Stimulated activated CD4-positive, alpha-beta T cell treated with anti-CD3 and anti-CD28 coated beads, Interleukin-1b, Interleukin-23, amount 100 ng/mL, for 48 hours (primary cell): ENCODE measurements around the gene KIFAP3.
"Not testable (repeated sequence)": the region's sequence is repeated elsewhere in the genome, so short reads cannot be mapped to it uniquely, and the experiment has no call there.

ENCODE experiments used
- DNase-seq: peaks from one replicate; pipeline ENCODE4 v3.0.0-alpha.2; 2020

KIFAP3 gene

DNA sequence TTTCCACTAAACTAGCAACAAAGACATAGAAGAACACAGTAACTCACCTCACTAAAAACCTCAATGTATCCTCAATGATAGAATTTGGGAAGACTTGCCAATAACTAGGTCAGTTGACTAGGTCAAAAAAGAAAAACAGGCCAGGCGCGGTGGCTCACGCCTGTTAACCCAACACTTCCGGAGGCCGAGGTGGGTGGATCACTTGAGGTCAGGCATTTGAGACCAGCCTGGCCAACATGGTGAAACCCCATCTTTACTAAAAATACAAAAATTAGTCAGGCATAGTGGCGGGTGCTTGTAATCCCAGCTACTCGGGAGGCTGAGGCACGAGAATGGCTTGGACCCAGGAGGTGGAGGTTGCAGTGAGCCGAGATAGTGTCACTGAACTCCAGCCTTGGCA, 156.3 kb downstream of the KIFAP3 start:
- not testable (repeated sequence) for DNase-seq

- DNase-seq: no peak
These were observed 159.3 kb downstream of the KIFAP3 start for GRCh38 chr1:169915150-169915549.

DNA sequence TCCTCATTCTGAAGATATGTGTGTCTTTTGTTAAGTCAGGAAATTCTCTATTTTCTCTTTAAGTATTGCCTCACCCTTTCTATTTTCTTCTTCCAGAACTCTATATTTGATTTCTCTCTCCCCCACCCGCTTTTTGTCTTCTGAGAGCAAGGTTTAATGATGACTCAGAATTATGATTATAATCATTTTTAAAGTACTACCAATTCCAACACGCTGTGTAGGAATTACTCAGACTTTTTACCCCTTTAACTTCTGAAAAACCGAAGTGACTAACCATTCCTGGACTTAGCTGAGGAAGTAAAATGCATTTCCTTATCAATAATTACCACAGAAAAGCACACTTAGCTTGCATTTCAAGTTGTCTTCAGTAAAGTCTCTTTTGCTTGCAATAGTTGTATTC, 160.0 kb downstream of the KIFAP3 start:
- DNase-seq: no peak

DNA sequence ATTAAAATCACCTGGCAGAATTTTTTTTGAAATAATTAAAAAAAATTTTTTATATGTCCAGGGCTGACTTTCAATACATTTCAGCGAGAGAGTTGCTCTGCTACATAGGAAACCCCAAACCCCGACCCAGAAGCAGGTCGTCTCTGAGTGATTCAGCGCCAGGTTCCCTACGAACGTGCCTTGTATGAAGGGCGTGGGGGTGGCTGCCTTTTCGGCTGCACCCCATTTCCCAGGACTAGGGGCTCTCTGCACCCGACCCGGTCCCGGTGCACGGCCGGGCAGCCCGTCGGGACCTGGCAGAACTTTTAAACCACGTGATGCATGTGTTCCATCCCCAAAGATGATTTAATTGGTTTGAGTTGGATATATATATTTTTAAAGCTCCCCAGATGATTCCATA, 165.0 kb downstream of the KIFAP3 start:
- DNase-seq: no peak

DNA sequence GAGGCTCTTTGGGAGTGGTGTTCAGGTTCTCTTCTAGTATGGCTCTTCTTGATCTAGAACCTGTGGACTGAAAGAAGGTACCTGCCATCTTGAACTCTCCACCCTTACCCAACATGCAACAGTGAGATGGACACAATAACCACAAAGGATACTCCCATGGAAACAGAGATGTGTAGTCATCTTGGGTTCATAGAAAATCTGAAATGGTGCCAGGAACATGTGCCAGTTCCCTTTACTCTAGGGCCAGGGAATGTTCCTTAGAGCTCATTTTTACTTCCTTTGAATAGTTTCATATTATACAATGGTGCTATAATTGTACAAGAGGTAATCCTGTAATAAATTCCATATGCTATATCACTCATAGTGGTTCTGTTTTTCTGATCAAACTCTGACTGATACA, 167.6 kb downstream of the KIFAP3 start:
- DNase-seq: no peak

- no peak for DNase-seq
These were observed 169.7 kb downstream of the KIFAP3 start for GRCh38 chr1:169904834-169905233.

- no peak for DNase-seq
These were observed 171.7 kb downstream of the KIFAP3 start for GRCh38 chr1:169902751-169903150.

- no peak for DNase-seq
These were observed 173.4 kb downstream of the KIFAP3 start for GRCh38 chr1:169901115-169901514.

DNA sequence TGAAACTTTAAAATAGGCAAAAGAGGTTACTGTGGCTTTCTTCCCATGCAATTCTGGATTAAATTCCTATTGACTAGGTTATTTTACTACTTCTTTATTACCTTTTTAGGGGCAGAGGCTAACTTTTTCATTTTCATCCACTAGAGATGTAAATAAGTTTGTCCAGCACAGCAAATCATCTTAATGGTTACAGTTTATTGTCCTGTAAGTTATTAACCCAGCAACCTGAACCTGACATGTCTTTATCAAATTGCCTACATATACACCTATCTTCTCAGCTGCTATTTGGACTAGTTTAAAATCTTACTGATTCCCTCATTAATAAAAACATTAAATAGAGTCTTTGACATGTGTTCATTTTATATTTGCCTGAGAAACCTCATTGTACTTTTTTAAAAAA, 173.9 kb downstream of the KIFAP3 start:
- DNase-seq: no peak

GRCh38 chr1:169899519-169900217, 174.8 kb downstream of the KIFAP3 start:
- DNase-seq: no peak

DNA sequence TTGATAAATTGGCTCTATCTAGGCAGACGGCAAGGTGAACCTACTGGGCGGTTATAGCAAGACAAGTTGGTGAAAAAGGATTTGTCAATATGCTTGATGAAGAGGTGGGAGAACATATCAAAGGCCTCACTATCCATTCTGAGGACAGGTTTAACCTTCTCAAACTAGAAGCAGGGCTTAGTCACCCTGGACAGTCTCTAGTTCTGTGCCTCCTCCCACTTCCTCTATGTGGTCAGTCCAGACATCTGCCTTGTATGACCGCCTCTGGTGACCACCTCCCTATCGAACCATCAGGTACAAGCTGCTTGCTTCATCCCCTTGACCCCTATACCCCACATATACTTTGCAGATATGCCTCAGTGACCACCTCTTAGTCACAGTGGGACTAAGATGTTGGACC, 178.5 kb downstream of the KIFAP3 start:
- DNase-seq: no peak

DNA sequence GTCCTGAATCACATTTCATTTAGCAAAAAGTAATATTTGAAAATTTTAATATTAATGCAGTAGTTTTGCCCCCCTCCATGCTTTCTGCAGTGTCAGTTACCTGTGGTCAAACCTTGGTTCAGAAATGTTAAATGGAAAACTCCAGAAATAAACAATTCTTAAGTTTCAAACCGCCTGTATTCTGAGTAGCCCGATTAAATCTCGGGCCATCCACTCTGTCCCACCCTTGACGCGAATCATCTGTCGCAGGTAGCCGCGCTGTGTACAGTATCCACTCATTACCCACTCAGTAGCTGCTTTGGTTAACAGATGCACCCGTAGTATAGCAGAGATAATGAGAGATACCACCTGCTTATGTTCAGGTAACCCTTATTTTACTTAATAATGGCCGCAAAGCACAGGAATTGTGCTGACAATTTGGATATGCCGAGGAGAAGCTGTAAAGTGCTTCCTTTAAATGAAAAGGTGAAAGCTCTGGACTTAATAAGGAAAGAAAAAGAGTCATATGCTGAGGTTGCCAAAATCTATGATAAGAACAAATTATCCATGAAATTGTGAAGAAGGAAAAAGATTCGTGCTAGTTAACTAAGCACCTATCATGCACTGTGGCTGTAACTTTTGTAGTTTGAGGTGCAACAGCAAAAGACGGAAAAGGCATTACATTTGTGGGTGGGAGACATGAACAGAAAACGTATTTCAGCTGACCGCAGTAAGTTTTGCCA, 179.9 kb downstream of the KIFAP3 start:
- no peak for DNase-seq

GRCh38 chr1:169893645-169894423, 180.7 kb downstream of the KIFAP3 start, which contains the start of gene SCYL3:
Gene SCYL3, minus strand, starts transcription at chr1:169893896. Its CDS starts 5,056 bp downstream, at chr1:169888840.
- peak; percentile 91 for DNase-seq

- DNase-seq: no peak
These were observed 181.4 kb downstream of the KIFAP3 start for GRCh38 chr1:169892927-169893644.

DNA sequence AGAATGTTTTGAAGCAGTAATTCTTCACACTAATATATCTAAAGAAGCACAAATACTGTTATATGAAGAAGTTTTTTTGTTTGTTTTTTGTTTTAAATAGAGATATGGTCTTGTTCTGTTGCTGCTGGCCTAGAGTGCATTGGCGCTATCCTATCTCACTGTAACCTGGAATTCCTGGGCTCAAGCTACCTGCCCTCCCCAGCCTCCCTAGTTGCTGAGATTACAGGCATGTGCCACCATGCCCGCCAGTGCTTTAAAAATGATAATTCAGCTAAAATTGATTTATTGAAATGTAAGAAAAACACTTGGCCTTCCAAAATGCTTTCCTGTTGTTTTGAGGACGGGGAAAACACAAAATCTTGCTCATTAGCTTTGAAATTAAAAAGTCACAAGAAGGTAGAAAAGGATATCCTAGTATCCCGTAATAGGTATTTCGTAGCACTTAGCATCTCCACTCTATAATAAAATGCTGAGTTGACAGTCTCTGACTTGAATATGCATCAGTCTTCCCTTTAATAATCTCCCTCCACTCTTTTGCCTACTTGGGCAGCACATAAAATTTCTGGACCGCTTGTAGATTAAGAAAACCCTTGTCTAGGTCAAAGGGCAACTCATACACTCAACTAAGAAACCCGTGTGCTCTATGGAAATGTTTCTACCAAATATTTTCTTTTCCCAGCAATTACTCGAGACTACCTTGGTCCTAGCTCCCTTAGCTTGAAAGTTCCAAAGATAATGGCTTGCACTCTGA, 182.1 kb downstream of the KIFAP3 start:
- no peak for DNase-seq

DNA sequence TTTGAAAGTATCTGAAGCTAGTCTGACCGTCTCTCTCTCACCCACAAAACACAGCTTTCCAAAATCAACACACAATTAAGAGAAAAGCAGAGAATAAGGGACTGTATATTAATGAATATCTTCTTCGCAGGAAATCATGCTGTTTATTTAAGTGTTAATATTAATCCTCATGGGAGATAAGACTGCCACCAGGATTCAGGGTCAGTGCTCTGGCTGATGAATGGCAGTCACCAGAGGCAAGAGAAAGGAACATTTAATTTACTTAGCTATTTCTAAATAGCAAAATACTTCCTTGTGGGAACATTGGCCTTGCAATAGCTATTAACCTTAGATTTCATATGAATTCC, 183.0 kb downstream of the KIFAP3 start:
- no peak for DNase-seq

DNA sequence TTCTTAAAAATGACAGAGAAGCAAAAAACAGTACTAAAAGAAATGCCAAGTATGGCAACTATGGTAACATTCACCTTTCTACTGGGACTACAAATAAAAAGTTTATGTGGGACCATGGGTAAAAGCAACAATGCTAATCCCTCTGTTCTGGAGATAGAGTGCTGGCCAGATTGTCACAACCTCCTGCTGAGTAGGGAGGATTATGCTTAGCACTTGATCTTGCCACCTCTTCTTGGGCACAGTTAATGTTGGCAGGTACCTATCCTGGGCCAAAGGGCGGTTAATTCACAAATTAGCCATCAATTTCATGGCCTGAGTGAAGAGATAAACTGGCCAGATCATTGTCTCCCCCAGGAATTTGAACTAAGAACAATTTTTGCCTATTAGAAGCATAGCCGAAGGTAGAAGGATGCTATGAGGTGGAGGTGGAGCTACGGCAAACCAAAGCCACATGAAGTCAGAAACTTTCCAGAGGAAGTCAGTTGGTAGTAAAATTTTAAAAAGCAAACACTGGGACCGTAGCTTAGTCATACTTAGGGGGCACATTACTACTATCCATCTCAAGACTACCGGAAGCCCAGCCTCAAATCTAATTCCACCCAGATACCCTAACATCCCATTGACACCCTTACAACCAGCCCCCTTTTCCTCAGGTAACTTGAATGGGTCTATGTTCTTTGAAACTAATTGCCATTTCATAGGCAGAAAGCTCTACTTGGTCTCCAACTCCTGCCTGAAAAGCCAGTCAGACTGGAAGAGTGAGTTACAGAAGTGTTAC, 183.5 kb downstream of the KIFAP3 start:
- peak; percentile 29 for DNase-seq

GRCh38 chr1:169889871-169890270, 184.6 kb downstream of the KIFAP3 start:
- DNase-seq: no peak

- DNase-seq: no peak
These were observed 187.6 kb downstream of the KIFAP3 start for GRCh38 chr1:169886931-169887330.

GRCh38 chr1:169886422-169886821, 188.1 kb downstream of the KIFAP3 start:
- DNase-seq: no peak

GRCh38 chr1:169885207-169885606, 189.3 kb downstream of the KIFAP3 start:
- DNase-seq: no peak

DNA sequence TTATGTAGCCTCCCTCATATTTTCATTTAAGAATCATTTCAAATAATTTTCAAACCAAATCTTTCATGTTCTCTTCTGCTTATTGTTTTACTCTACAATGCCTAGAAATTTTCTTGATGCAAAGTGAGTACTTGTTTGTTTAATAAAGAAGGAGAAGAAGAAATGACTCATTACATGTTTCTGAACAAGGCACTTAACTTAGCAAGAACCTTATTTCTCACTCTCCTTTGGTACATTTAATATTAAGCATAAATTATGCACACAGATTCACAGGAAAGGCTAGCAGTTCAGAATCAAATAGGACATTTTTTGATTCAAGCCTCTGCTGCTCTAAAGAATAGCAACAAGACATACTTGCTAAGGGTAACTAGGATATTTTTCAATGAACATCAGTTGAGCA, 189.9 kb downstream of the KIFAP3 start:
- DNase-seq: no peak
